ENCODE results near the gene VPS72.
A peak's percentile ranks its signal among the peaks of the same experiment; 100 is the strongest.

Gene VPS72

DNA sequence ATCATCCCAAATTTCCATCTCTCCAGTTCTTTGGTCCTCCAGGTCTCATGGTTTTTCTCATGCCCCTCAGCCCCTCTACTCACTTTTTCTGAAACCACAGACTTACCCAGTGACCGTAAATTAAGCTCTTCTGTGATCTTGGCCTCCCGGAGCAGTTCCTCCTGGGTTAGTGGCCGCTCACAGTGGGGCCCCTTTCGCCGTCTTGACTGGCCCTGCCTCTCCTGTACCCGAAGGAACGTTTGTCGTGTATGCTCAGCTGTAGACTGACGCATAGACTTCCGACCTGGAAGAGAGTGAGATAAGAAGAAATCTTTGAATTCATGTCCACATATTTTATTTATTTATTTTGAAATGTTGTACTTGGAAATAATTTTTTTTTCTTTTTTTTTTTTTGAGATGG, 5.8 kb downstream of the VPS72 start:
- no peak for DNase-seq

DNA sequence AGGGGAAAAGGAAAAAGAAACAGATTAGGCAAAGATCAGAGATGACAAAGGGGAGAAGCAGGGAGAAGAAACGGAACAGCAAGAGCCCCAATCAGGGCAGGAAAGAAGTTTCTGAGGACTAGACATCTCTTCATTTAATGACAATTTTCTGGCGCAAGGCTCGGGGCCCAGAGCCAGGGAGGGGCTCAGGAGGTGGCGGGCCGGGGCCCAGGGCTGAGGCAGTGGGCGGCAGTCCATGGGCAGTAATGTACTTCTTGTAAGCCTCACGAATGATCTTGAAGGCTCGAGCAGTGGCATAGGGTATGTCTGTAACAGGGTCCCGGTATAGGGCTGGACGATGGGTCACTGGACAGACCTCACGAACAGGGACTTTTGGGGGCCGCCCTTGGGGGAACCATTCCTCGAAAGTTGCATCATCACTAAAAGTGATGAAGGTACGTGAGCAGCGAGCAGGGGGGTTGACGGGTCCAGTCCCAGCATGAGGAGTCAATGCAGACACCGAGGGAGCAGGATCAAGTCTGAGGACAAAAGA, 13.4 kb downstream of the VPS72 start:
- DNase-seq, result no peak

DNA sequence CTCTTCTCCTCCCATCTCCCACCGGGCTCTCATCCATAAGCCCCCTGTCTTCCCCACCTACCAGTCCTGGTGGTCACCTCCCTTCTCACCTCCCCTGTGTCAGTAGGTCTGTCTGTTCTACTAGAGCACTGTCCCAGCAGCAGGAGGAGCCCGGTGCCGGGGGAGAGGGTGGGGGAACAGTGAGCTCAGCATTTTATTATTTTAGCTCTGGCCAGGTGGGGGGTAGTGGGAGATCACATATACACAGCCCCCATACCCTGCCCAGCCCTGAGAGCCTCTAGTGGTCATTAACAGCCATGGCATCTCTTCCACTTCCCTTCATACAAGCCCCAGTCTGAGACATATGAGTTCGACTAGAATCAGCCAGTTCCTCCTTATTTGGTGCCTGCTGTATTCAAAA, 14.1 kb downstream of the VPS72 start, which contains the start of gene TMOD4:
TMOD4 (minus strand) TSS at position 119 of the 400 bp plus-strand sequence. CDS start 1,106 bp downstream, outside the sequence.
- no peak for DNase-seq

DNA sequence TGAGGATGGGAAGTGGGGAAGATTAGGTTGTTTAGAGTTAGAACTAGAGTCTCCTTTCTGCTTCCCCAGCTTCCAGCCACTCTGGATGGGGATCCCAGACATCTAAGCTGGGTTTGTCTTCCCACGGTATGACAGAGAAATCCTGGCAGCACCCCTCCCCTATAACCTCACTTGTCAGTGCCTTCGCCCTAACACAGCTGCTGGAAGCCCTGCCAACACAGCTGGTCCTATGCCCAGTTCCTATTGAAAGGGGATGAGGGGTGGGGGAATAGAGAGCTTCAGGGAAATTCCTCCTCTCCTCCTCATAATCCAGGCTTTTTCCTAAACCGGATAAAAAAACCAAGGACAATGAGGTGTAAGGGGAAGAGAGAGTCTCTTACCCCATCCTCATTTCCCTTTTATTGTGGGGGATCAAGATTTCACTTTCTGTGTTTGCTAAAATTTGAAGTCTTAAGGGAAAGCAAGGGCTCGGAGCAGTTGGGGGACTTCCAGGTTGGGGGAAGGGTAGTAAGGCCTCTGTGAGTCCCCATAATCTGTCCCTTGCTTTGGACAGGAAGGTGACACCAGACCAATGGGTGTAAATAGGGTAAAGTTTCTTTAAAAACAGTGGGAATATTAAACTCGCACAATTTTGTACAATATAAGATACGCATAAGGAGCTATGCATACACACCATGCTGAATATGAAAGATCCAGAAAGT, 14.8 kb downstream of the VPS72 start:
- no peak for DNase-seq

DNA sequence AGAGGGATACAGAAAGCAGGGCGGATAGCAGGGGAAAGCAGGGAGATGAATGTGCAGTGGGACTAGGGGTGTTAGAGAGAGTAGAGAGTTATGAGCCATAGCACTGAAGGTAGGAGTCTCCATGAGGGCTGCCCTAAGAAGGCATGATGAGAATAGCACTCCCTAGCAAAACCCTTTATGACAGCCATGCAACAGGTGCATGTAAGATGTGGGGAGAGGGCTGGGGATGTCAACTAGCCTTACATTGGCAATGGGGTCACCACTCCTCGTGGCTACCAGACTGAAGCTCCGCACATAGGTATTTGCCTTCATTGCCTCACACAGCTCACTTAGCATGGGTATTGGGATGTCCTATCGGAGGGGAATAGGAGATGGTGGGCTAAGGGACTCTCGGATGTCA, 18.8 kb downstream of the VPS72 start:
- DNase-seq, result no peak

DNA sequence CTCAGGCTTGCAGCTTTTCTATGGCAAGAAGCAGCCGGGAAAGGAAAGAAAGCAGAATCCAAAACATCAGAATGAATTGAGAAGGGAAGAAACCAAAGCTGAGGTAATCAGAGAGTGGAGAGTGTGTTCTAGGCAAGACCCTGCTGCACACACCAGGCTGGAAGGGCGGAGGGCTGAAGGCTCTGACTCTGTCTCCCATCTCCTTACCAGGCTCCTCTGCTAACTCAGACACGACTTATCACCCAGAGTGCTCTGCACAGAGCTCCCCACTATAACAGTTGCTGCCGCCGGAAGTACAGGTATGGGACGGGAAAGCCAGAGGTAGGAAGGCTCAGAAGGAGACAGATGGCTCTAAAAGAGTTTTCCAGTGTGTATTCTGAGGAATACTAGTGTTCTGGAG, 22.9 kb downstream of the VPS72 start:
- DNase-seq, result no peak

DNA sequence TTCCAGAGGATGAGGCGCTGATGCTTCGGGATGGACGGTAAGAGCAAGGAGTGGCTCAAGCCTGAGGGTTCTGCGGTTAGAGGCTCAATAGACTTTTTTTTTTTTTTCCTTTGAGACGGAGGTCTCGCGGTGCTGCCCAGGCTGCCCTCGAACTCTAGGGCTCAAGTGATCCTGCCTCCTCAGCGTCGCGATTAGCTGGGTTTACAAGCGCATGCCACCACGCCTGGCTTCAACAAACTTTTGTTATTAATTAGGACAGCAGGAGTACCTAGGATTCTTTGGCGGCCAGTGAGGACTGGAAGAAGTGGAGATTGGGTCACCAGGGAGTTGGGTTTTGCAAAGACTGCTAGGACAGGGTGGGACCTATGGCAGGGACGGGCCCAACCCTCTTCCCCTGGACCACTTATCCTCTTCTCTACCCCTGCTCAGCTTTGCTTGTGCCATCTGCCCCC, 23.5 kb downstream of the VPS72 start:
- DNase-seq, result no peak

DNA sequence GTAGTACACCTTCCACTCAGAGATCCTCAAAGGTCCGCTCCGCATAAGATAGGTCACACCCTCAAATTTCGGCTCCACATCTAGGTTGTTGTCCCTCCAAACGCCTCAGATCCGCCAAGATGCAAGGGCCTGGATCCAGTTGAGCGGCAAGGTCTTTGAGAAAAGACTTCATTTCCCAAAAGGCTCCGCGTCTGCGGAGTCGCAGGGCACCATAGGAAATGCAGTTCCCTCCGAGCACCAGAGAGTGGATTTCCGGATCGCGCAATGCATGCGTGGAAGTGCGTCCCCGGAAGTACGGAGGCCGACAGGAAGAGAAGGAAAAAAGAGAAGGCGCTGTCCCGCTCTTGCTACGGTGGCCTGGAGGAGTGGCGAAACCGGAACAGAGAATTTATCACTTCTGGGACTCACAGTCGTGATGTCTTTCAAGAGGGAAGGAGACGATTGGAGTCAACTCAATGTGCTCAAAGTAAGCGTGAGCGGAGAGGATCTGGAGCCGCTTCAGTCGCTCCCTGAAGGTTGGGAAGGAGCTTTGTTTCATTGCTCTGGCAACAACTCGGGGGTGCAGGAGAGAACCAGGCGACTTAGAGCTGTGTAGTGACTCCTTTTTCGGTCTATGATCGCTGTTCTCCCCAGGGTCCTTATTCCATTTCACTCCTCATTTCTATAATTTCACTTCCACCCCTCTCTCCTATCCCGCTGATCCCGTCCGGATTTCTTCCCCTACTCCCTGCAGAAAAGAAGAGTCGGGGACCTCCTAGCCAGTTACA, 24.1 kb downstream of the VPS72 start, which contains the start of the genes LYSMD1 and SCNM1:
LYSMD1 (minus strand) TSS at position 165 of the 767 bp plus-strand sequence. CDS start 644 bp downstream, outside the sequence.
SCNM1 (plus strand) TSS at position 407 of the 767 bp plus-strand sequence; CDS start at position 416, 9 bp downstream.
- DNase-seq, result peak; percentile 94

DNA sequence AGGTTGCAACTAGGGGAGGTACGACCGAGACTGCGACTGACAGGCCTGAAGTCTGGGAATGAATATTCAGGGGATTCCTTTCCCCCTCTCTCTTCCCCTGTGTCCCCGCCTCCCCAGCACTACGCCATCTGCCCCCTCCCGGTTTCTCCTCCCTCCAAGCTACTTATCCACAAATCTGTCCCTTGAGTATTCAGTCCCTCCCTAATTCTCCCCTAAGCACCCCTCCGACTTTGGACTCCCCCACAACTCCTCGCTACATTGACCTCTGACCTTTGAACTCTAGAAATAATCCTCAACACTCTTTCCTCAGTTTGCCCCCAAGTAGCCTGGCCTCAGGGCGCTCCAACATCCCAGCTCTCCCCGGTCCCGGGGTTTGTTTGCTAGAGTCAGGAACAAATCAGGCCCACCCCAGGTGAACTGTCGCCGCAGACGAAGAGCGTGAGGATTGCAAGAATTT, 24.7 kb downstream of the VPS72 start:
- no peak for DNase-seq

DNA sequence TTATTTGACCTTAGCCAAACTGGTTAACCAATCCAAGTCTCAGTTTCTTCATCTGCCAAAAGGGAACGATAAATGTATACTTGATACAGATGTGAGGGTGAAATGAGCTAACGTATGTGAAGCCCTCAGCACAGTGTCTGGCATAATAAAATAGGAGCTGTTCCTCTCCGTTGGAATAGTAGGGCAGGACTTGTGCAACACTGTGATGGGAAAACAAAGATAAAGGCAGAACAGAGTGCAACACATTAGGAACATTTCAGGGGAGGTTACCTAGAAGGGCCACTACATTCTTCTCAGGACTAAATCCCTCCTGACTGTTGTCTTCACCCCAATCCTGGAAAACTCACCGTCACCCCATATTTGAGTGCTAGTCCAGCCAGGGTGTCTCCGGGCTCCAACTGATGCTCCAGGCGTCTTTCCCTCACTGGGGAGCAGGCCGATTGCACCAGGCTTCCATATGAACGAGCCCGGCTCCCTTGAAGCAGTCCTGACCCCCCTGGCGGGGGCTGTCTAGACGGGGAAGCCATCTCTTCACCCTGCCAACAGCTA, 25.2 kb downstream of the VPS72 start:
- DNase-seq, result no peak

DNA sequence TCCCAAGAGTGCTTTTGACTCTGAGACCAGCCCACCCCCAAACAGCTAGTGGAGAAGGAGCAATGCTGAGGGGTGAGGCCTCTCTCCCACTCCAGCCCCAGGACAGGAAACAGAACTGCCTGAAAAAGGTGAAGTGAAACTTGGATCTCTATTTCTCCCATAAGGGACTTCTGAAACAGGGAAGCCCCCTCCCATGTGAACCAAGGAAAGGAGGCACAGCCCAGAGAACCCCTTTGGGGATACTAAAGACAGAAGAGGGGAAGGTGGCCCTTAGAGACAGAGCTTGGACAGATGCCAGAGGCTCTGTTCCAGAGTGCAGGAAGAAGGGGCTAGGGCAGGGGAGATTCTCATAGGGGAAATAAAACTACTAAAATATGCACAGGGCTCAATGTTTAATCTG, 30.6 kb downstream of the VPS72 start:
- DNase-seq, result no peak

DNA sequence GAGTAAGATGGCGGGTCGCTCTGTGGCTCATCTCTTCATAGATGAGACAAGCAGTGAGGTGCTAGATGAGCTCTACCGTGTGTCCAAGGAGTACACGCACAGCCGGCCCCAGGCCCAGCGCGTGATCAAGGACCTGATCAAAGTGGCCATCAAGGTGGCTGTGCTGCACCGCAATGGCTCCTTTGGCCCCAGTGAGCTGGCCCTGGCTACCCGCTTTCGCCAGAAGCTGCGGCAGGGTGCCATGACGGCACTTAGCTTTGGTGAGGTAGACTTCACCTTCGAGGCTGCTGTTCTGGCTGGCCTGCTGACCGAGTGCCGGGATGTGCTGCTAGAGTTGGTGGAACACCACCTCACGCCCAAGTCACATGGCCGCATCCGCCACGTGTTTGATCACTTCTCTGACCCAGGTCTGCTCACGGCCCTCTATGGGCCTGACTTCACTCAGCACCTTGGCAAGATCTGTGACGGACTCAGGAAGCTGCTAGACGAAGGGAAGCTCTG, 31.2 kb downstream of the VPS72 start:
- DNase-seq, result no peak

DNA sequence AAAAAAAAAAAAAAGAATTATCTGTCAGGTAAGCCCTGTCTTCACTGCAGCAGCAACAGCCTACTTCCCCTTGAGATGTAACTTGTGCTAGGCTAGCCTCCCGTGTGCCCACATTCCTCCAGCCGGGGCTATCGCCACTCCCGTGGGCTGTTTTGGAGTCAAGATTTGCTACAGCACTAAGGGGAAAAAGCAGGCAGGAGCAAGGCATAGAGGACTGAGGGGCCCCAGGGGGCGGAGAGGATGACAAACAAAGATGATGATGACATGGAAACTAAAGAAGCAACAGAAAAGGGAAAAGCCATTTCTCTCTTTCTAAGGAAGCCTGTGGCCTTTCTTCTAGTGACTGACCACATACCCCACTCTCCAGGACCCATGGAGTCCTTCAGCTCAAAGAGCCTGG, 31.7 kb downstream of the VPS72 start:
- DNase-seq, result peak; percentile 77

DNA sequence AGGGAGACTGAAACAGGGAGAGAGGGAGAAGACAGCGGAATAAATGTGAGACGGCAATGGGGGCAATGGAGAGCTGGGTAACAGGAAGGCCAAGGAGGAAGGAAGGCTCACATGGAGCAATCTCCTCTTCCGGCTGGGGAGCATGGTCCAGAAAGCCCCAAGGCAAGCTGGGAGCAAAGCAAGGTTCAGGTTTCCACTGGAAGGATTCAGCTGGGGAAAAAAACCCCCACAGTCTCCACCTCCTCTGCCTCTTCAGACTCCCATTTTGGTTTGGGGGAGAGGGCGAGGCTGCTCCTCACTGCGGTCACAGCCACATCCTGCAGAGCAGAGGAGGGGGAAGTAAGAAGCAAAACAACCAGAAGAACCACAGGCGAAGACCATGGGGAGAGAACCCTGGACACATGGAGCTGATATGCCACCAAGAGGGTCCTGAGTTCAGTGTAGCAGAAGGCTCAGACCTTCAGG, 32.9 kb downstream of the VPS72 start:
- DNase-seq, result peak; percentile 72

DNA sequence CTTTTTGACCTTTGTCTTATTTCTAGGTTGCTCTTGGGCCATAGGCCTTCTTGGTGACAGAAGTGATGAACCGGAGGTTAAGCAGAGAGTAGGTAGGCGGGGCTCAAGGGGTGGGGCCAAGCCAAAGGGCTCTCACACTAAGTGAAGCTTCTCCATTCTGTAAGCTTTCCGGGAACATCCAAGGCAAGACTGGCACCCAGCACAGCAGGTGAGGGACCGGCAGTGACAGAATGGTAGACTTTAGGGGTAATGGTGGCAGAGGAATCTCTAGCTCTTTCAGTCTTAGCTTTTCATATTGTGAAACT, 33.5 kb downstream of the VPS72 start, which contains the start of gene TNFAIP8L2:
TNFAIP8L2 (plus strand) TSS at position 135 of the 305 bp plus-strand sequence. CDS start 2,049 bp downstream, outside the sequence.
- peak; percentile 80 for DNase-seq

DNA sequence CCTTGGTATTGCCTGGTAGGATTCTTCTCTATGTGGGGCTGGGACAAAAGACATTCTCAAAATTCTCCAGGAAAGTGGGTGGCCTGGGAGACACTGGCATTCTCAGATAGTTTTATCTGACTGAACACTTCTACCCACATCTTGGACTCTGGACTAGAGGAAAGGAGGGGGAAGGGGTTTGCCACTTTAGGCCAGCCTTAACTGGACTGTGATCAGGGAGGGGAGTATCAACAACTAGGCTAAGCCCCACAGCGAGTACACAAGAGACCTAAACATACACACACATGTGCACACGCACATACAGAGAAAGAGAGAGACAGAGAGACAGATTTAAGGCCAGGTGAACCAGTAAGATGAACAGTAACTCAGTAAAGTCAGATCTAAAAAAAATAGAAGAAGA, 42.3 kb downstream of the VPS72 start:
- no peak for DNase-seq

DNA sequence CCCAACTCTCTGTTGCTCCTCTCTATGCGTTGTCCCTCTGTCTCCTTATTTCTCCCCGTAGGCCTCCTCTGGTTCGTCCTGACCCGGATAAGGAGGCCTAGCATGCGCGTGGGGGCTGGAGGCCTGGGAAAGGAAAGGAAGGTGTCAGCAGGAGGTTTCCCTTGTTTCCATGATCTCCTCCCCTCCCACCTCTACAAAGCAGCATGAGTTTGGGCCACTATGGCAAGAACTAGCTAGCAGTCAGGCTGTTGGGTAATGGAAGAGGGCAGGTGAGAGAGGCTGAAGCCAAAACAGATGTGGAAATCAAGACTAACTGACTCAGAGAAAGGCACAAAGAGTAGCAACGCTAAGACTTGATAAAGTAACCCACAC, 42.9 kb downstream of the VPS72 start:
- no peak for DNase-seq

DNA sequence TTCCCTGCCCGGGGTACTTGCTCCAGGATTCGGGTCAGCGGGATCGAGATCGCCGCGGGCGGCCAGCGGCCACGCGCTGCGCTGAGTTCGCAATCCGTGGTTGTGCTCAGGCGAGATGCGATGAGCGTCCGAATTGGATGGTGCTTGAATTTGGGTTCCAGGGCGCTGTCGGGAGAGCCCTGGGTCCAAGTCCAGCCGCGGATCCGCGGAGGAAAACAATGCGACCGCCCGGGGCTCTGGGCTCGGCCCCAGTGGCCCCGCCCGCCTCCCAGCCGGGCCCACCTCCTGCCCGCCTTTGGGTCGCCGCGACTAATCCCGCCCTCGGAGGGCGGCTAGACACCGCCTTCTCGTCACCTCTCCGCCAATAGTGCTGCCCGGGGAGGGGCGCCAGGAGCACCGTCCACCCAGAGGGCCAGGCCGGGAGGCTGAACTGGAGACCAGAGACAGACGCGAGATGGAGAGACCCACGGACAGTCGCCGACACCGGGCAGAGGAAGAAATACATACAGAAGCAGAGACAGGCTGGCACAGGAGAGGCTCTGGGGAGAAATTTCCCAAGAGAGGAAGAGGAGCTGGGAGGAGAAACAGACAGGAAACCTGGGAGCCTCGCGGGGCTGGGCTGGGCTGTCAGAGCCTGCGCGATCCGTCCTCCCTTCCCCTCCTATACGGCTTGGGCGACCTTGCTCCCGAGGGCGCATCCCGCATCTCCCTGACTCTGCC, 43.4 kb downstream of the VPS72 start, which contains the start of gene SEMA6C:
SEMA6C (minus strand) TSS at position 220 of the 720 bp plus-strand sequence. CDS start 4,010 bp downstream, outside the sequence.
- DNase-seq, result peak; percentile 91

DNA sequence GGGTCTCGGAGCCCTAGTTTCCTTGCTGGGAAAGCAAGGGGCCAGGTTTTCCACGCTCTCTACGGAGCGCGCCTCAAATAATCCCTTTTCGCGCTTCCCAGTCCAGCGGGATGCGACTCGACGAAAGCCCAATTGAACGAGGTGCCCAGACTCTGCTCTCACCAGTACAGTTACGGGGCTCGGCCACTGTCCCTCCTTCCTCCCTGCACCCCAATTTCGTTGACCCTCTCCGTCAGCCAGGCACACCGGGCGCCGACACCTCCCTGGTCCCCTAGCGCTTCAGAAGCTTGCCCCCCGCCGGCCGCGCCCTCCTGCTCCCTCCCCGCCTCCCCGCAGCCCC, 44.0 kb downstream of the VPS72 start:
- DNase-seq, result no peak

DNA sequence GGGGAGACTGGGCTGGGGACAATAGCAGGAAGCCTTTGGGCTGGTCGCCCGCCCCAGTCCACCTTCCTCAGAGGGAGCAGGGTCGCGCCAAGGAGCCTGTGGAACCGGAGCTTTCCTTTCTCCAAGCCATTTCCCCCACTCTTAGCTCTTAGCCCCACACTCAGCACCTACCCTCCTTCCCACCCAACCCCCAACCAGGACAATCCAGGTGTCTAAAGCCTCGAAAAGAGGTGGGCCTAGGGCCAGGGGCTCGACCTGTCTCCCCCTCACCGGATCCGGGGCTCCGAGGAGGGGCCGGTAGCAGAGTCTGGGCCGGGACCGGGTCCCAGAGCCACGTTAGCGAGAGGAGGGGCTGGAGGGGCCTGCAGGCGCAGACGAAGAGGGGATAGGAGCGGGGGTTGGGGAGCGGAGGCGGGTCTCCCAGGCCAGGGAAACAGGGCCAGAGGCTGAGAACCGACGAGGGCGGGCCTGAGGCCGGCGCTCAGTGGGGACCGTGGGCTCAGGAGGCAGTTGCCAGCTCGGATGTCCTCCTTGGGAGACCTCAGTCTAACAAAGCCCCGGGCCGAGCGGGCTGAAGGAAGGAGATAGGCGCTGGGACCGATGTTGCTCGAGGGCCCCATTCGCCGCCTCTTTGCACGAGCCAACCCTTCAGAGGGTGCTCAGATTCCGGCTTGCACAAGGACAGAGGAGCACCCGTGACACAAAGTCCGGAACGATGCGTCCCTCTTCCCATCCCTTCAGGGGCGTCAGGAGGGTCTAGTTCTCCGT, 44.5 kb downstream of the VPS72 start:
- no peak for DNase-seq

DNA sequence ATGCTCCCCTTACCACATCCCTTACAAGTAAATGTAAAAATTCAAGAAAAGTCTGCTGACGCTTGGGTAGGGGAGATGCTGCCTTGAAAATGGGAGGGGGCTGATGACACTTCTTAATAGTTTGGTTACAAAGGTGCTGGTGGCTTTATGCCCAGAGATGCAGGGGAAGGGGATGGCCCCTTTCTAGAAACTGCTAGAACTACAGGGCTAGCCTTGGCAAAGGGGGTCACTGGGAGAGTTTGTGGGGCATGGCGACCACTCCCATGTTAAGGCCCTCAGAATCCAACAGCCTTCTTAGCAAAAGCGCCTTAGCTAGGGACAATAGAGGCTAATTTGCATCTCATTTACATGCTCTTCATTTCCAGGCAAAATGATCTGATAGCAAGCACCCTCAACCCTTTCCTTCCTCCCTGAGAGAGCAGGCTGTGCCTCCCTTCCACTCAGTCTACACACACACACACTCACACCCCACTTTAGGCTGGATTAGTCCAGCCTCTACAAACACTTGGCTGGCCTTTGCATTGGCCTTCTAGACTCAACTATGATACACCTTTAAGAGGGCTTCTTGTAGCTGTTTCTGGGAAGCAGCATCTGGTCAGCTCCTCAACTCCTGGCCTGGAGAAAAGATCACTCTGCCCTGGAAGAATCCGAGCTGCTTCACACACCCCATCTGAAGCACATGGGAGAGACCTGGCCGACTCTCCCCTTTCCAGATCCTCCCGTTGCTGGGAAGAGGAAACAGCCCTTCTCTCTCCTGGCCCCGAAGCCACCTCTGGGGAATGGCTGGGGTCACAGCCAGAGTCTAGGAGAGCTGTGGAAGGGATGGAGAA, 45.3 kb downstream of the VPS72 start:
- DNase-seq, result no peak
